Measurements from ENCODE around the gene PADI1. TPM values are rescaled to one million over a fixed set of nuclear protein-coding genes. Genes with fewer than 3 reads are reported as not detected.
A peak's percentile ranks its signal among the peaks of the same experiment; 100 is the strongest.

The PADI1 gene
- total RNA-seq, 2 donors from 2014 or later: not detected

- no peak for DNase-seq (ENCODE audit: low spot score)
- peaks cover 9 to 15% of the 10 kb centered on the region in 2 donors for H3K27me3 Mint-ChIP-seq
Observed at GRCh38 chr1:17277511-17278159, 72.7 kb downstream of the PADI1 start.

GRCh38 chr1:17278996-17279830, 74.3 kb downstream of the PADI1 start:
- Mint-ChIP-seq H3K36me3 (no peaks in the 10 kb centered on the region), H3K27me3 (peaks cover 9 to 15% of the 10 kb centered on the region in 2 donors), H3K4me3 (no peak overlapping the region), H3K9me3 (no peaks in the 10 kb centered on the region), H3K4me1 (ENCODE audit: low read depth in 2 of 2) (peaks cover 6 to 7% of the 10 kb centered on the region in 2 donors), H3K27ac (no peak overlapping the region)
- no peak for DNase-seq (ENCODE audit: low spot score)
- no peak for ATAC-seq

More at GRCh38 chr1:17277511-17278159, 72.7 kb downstream of the PADI1 start:
- no peaks in the 10 kb centered on the region for H3K9me3 Mint-ChIP-seq
- peaks cover 6 to 7% of the 10 kb centered on the region in 2 donors for H3K4me1 Mint-ChIP-seq (ENCODE audit: low read depth in 2 of 2)
- no peak overlapping the region for H3K27ac Mint-ChIP-seq
- peak in 1 of 2 donors; percentile 17 for ATAC-seq
- H3K4me3 Mint-ChIP-seq: no peak overlapping the region
- H3K36me3 Mint-ChIP-seq: no peaks in the 10 kb centered on the region

GRCh38 chr1:17280436-17280835, 75.5 kb downstream of the PADI1 start:
- no peak for ATAC-seq
- Mint-ChIP-seq H3K4me3 (no peak overlapping the region), H3K27me3 (peaks cover 9 to 13% of the 10 kb centered on the region in 2 donors), H3K36me3 (no peaks in the 10 kb centered on the region), H3K4me1 (ENCODE audit: low read depth in 2 of 2) (peaks cover 0 to 6% of the 10 kb centered on the region in 2 donors), H3K9me3 (no peaks in the 10 kb centered on the region), H3K27ac (no peak overlapping the region)
- DNase-seq (ENCODE audit: low spot score): no peak

- DNase-seq (ENCODE audit: low spot score): no peak
- no peak overlapping the region for H3K27ac Mint-ChIP-seq
- H3K9me3 Mint-ChIP-seq: no peaks in the 10 kb centered on the region
- H3K27me3 Mint-ChIP-seq: peaks cover 9 to 10% of the 10 kb centered on the region in 2 donors
- no peak for ATAC-seq
- no peak overlapping the region for H3K4me3 Mint-ChIP-seq
- H3K4me1 Mint-ChIP-seq (ENCODE audit: low read depth in 2 of 2): peaks cover 0 to 6% of the 10 kb centered on the region in 2 donors
- H3K36me3 Mint-ChIP-seq: no peaks in the 10 kb centered on the region
Observed at GRCh38 chr1:17280894-17281293, 76.0 kb downstream of the PADI1 start.

- Mint-ChIP-seq H3K4me3 (no peak overlapping the region), H3K4me1 (ENCODE audit: low read depth in 2 of 2) (peaks cover 0 to 6% of the 10 kb centered on the region in 2 donors), H3K27ac (no peak overlapping the region), H3K9me3 (no peaks in the 10 kb centered on the region), H3K36me3 (no peaks in the 10 kb centered on the region), H3K27me3 (peaks cover 9 to 10% of the 10 kb centered on the region in 2 donors)
- DNase-seq (ENCODE audit: low spot score): no peak
- ATAC-seq: peak in 1 of 2 donors; percentile 29
Observed at GRCh38 chr1:17281775-17282181, 76.8 kb downstream of the PADI1 start.

GRCh38 chr1:17282836-17283235, 77.9 kb downstream of the PADI1 start:
- Mint-ChIP-seq H3K27me3 (peaks cover 9% of the 10 kb centered on the region in 2 donors), H3K27ac (no peak overlapping the region), H3K36me3 (no peaks in the 10 kb centered on the region), H3K4me1 (ENCODE audit: low read depth in 2 of 2) (peaks cover 0 to 6% of the 10 kb centered on the region in 2 donors), H3K4me3 (no peak overlapping the region), H3K9me3 (no peaks in the 10 kb centered on the region)
- DNase-seq (ENCODE audit: low spot score): no peak
- ATAC-seq: no peak

GRCh38 chr1:17286646-17287045, 81.7 kb downstream of the PADI1 start:
- no peak for ATAC-seq

GRCh38 chr1:17287130-17287776, 82.3 kb downstream of the PADI1 start:
- H3K4me3 Mint-ChIP-seq: no peak overlapping the region
- DNase-seq (ENCODE audit: low spot score) (no peak), ATAC-seq (peak in 1 of 2 donors; percentile 12)
- no peaks in the 10 kb centered on the region for H3K36me3 Mint-ChIP-seq
- peaks cover 0 to under 1% of the 10 kb centered on the region in 2 donors for H3K4me1 Mint-ChIP-seq (ENCODE audit: low read depth in 2 of 2)
- H3K27ac Mint-ChIP-seq: no peak overlapping the region
- H3K9me3 Mint-ChIP-seq: no peaks in the 10 kb centered on the region
- peaks cover 2 to 4% of the 10 kb centered on the region in 2 donors for H3K27me3 Mint-ChIP-seq

More at GRCh38 chr1:17286646-17287045, 81.7 kb downstream of the PADI1 start:
- Mint-ChIP-seq H3K27ac (no peak overlapping the region), H3K4me1 (ENCODE audit: low read depth in 2 of 2) (peaks cover 0 to 6% of the 10 kb centered on the region in 2 donors), H3K9me3 (no peaks in the 10 kb centered on the region), H3K4me3 (no peak overlapping the region), H3K36me3 (no peaks in the 10 kb centered on the region), H3K27me3 (peaks cover 8 to 10% of the 10 kb centered on the region in 2 donors)
- DNase-seq (ENCODE audit: low spot score): no peak

GRCh38 chr1:17289721-17290120, 84.8 kb downstream of the PADI1 start:
- H3K27ac Mint-ChIP-seq: no peak overlapping the region
- no peak overlapping the region for H3K4me3 Mint-ChIP-seq
- no peaks in the 10 kb centered on the region for H3K4me1 Mint-ChIP-seq (ENCODE audit: low read depth in 2 of 2)
- no peaks in the 10 kb centered on the region for H3K9me3 Mint-ChIP-seq
- no peak for ATAC-seq
- no peak for DNase-seq (ENCODE audit: low spot score)
- H3K27me3 Mint-ChIP-seq: peaks cover 10 to 20% of the 10 kb centered on the region in 2 donors
- H3K36me3 Mint-ChIP-seq: no peaks in the 10 kb centered on the region

- no peaks in the 10 kb centered on the region for H3K4me1 Mint-ChIP-seq (ENCODE audit: low read depth in 2 of 2)
- peaks cover 10 to 20% of the 10 kb centered on the region in 2 donors for H3K27me3 Mint-ChIP-seq
- no peak overlapping the region for H3K4me3 Mint-ChIP-seq
- H3K36me3 Mint-ChIP-seq: no peaks in the 10 kb centered on the region
- DNase-seq (ENCODE audit: low spot score): no peak
- H3K27ac Mint-ChIP-seq: no peak overlapping the region
- no peaks in the 10 kb centered on the region for H3K9me3 Mint-ChIP-seq
- no peak for ATAC-seq
Observed at GRCh38 chr1:17290553-17290952, 85.6 kb downstream of the PADI1 start.

- H3K27ac Mint-ChIP-seq: no peak overlapping the region
- DNase-seq (ENCODE audit: low spot score): no peak
- no peak overlapping the region for H3K4me3 Mint-ChIP-seq
- no peaks in the 10 kb centered on the region for H3K4me1 Mint-ChIP-seq (ENCODE audit: low read depth in 2 of 2)
- H3K36me3 Mint-ChIP-seq: no peaks in the 10 kb centered on the region
- peaks cover 12 to 25% of the 10 kb centered on the region in 2 donors for H3K27me3 Mint-ChIP-seq
- no peak for ATAC-seq
- no peaks in the 10 kb centered on the region for H3K9me3 Mint-ChIP-seq
Observed at GRCh38 chr1:17292299-17293160, 87.6 kb downstream of the PADI1 start.

- no peak for ATAC-seq
- Mint-ChIP-seq H3K27me3 (peaks cover 14 to 32% of the 10 kb centered on the region in 2 donors), H3K27ac (no peak overlapping the region), H3K36me3 (no peaks in the 10 kb centered on the region), H3K4me3 (no peak overlapping the region), H3K9me3 (no peaks in the 10 kb centered on the region), H3K4me1 (ENCODE audit: low read depth in 2 of 2) (no peaks in the 10 kb centered on the region)
- DNase-seq (ENCODE audit: low spot score): no peak
Observed at GRCh38 chr1:17293681-17294425, 88.9 kb downstream of the PADI1 start.
